Naive thymus-derived CD4-positive, alpha-beta T cell (primary cell): Measurements from ENCODE around the gene CGNL1. TPM values are rescaled to one million over a fixed set of nuclear protein-coding genes. Genes with fewer than 3 reads are reported as not detected.

ENCODE experiments used
- ATAC-seq: fragments of 150-1000 bp; cut with Tn5 transposase; 2 replicates; pipeline ENCODE4 v1.10.0; 2021; ENCODE audit warnings: mild to moderate bottlenecking, moderate library complexity
- CTCF ChIA-PET: fragments of 350-600 bp; sonication (Branson Sonifier 250); formaldehyde crosslinking; loops from one replicate; lab custom pipeline; 2021; ENCODE audit warnings: antibody characterized with exemption; lab: Charles Lee
- POLR2A ChIA-PET: fragments of 350-600 bp; sonication (Branson Sonifier 250); formaldehyde crosslinking; loops from one replicate; lab custom pipeline; 2021; ENCODE audit warnings: antibody characterized with exemption, inconsistent platforms; lab: Charles Lee
- DNase-seq, 9 donors: peaks; one replicate each; pipeline versions ENCODE4 v3.0.0 to v3.0.0-alpha.2; 2020 to 2022; ENCODE audit warnings: mixed read lengths in 1 of 9
- H3K27ac ChIP-seq: one replicate; pipeline ENCODE4 v1.7.0; 2013; ENCODE audit warnings: mild to moderate bottlenecking, low read depth, low read length, moderate library complexity
- H3K27me3 ChIP-seq, 2 donors: one replicate each; pipeline ENCODE4 v1.7.0; 2013; ENCODE audit warnings: low read length in 2 of 2, mild to moderate bottlenecking in 2 of 2, moderate library complexity in 2 of 2; ENCODE audit not compliant: control insufficient read depth in 2 of 2, insufficient read depth in 2 of 2
- H3K36me3 ChIP-seq, 3 experiments: 1 replicate in 2 of 3; 2 replicates in 1 of 3; pipeline ENCODE4 v1.7.0; 2013; ENCODE audit warnings: low read length in 3 of 3, mild to moderate bottlenecking in 3 of 3, moderate library complexity in 1 of 3; ENCODE audit not compliant: insufficient read depth in 3 of 3, control insufficient read depth in 2 of 3
- H3K4me1 ChIP-seq, 2 donors: one replicate each; pipeline ENCODE4 v1.7.0; 2013; ENCODE audit warnings: low read length in 2 of 2, mild to moderate bottlenecking in 2 of 2, moderate library complexity in 1 of 2; ENCODE audit not compliant: control insufficient read depth in 2 of 2, insufficient read depth in 2 of 2
- H3K4me3 ChIP-seq: 2 replicates; pipeline ENCODE4 v1.7.0; 2013; ENCODE audit warnings: mild to moderate bottlenecking, low read length
- H3K9me3 ChIP-seq, 3 experiments: 1 replicate in 2 of 3; 2 replicates in 1 of 3; pipeline ENCODE4 v1.7.0; 2013; ENCODE audit warnings: low read length in 3 of 3; ENCODE audit not compliant: control insufficient read depth in 2 of 3
- H3K27ac Mint-ChIP-seq, 9 donors: one replicate each; pipeline ENCODE4 v1.8.0; 2020 to 2022; ENCODE audit warnings: mixed read lengths in 9 of 9, mild to moderate bottlenecking in 8 of 9, moderate library complexity in 5 of 9, inconsistent platforms in 2 of 9
- H3K27me3 Mint-ChIP-seq, 5 donors: one replicate each; pipeline ENCODE4 v1.8.0; 2021 to 2022; ENCODE audit warnings: mixed read lengths in 5 of 5, mild to moderate bottlenecking in 1 of 5
- H3K36me3 Mint-ChIP-seq, 5 donors: one replicate each; pipeline ENCODE4 v1.8.0; 2020 to 2022; ENCODE audit warnings: mixed read lengths in 5 of 5, mild to moderate bottlenecking in 3 of 5, inconsistent platforms in 1 of 5
- H3K4me1 Mint-ChIP-seq, 7 donors: one replicate each; pipeline ENCODE4 v1.8.0; 2020 to 2022; ENCODE audit warnings: mixed read lengths in 7 of 7, mild to moderate bottlenecking in 3 of 7, inconsistent platforms in 1 of 7
- H3K4me3 Mint-ChIP-seq, 10 donors: one replicate each; pipeline ENCODE4 v1.8.0; 2020 to 2022; ENCODE audit warnings: mild to moderate bottlenecking in 10 of 10, mixed read lengths in 10 of 10, moderate library complexity in 6 of 10, inconsistent platforms in 2 of 10
- H3K9me3 Mint-ChIP-seq, 11 donors: one replicate each; pipeline ENCODE4 v1.8.0; 2020 to 2022; ENCODE audit warnings: mixed read lengths in 11 of 11, mild to moderate bottlenecking in 4 of 11, inconsistent platforms in 1 of 11, moderate library complexity in 1 of 11
- intact Hi-C, 2 donors: fragments of 100-400 bp; cut with micrococcal nuclease; formaldehyde crosslinking; loops; one replicate each; pipeline ENCODE4 v1.15.1; 2023
- polyA plus RNA-seq, 2 donors: library from polyadenylated mRNA; unstranded; fragments of 300-500 nt; fragmentation: Illumina TruSeq; gene quantifications; one replicate each; pipeline ENCODE4 v1.2.3, GENCODE V29; 2021
- total RNA-seq, 6 experiments: library from RNA in 5 of 6; stranded (reverse) in 5 of 6; gene quantifications; 1 replicate in 5 of 6; 2 replicates in 1 of 6; pipeline ENCODE4 v1.2.3 and lab custom pipeline; 2021 to 2026

The CGNL1 gene
- total and polyA plus RNA-seq, 7 experiments from 2014 or later: not detected

DNA sequence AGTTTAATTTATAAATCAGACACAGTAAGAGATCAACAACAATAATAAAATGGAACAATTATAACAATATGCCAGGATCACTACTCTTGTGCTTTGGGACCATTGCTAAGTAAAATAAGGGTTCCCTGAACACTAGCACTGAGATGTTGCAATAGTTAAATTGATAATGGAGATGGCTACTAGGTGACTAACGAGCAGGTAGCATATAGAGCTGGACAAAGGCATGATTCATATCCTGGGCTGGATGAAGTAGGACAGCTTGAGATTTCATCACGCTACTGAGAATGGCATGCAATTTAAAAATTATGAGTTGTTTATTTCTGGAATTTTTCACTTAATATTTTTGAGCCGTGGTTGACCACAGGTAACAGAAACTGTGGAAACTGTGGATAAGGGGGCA, 194.7 kb downstream of the CGNL1 start:
- H3K4me1 Mint-ChIP-seq: peaks cover 0 to 7% (median 4%) of the 10 kb centered on the region in 7 donors
- no peak overlapping the region for H3K4me3 ChIP-seq
- H3K4me3 Mint-ChIP-seq: no peak overlapping the region
- no peaks in the 10 kb centered on the region for H3K27me3 ChIP-seq
- DNase-seq (no peak), ATAC-seq (no peak)
- H3K27ac Mint-ChIP-seq: no peak overlapping the region
- peaks cover 0 to 9% (median 0%) of the 10 kb centered on the region in 5 donors for H3K27me3 Mint-ChIP-seq
- H3K9me3 Mint-ChIP-seq: peaks cover 0 to 2% (median 0%) of the 10 kb centered on the region in 11 donors
- intact Hi-C loops: no loop called here
- H3K36me3 ChIP-seq: no peaks in the 10 kb centered on the region
- ChIA-PET CTCF (no interaction called here), POLR2A (no interaction called here)
- H3K36me3 Mint-ChIP-seq: peaks cover 0 to 4% (median 0%) of the 10 kb centered on the region in 5 donors
- no peaks in the 10 kb centered on the region for H3K9me3 ChIP-seq
- no peaks in the 10 kb centered on the region for H3K4me1 ChIP-seq
- H3K27ac ChIP-seq: no peak overlapping the region

DNA sequence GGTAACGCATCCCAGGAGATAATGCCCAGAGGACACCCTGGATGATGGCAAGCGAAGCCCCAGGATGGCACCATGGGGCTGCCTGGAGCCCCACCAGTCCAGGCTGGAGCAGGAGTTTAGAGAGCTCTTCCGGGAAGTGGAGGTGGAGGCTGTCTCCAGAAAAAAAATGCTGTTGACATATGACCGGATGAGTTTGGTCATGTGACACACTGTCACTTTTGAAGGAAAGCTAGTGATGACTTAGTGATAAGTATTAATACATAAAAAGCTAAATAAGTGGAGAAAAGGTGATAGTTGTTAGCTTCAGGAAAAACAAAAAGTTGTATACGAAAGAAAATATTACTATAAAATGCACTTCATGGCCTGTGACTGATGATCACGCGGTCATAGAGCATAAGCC, 195.4 kb downstream of the CGNL1 start:
- no peak overlapping the region for H3K27ac Mint-ChIP-seq
- peaks cover 0 to 8% (median 0%) of the 10 kb centered on the region in 5 donors for H3K27me3 Mint-ChIP-seq
- no peaks in the 10 kb centered on the region for H3K36me3 ChIP-seq
- no peaks in the 10 kb centered on the region for H3K4me1 ChIP-seq
- H3K27me3 ChIP-seq: no peaks in the 10 kb centered on the region
- no peak overlapping the region for H3K4me3 ChIP-seq
- POLR2A ChIA-PET: interaction anchor here (0.9 to 1.9 kb wide), 2 partner anchors 16 to 140 kb away, joined by 5 read pairs; no protein-coding TSS in a partner anchor
- peaks cover 0 to 4% (median 0%) of the 10 kb centered on the region in 5 donors for H3K36me3 Mint-ChIP-seq
- no peak overlapping the region for H3K4me3 Mint-ChIP-seq
- no peak overlapping the region for H3K27ac ChIP-seq
- intact Hi-C loops: no loop called here
- peaks cover 0 to 2% (median 0%) of the 10 kb centered on the region in 11 donors for H3K9me3 Mint-ChIP-seq
- no peaks in the 10 kb centered on the region for H3K9me3 ChIP-seq
- DNase-seq: no peak
- no peak for ATAC-seq
- CTCF ChIA-PET: interaction anchor here (0.6 kb wide), 1 partner anchor 10 kb away, joined by 3 read pairs; no protein-coding TSS in a partner anchor
- peaks cover 0 to under 1% (median 0%) of the 10 kb centered on the region in 7 donors for H3K4me1 Mint-ChIP-seq

DNA sequence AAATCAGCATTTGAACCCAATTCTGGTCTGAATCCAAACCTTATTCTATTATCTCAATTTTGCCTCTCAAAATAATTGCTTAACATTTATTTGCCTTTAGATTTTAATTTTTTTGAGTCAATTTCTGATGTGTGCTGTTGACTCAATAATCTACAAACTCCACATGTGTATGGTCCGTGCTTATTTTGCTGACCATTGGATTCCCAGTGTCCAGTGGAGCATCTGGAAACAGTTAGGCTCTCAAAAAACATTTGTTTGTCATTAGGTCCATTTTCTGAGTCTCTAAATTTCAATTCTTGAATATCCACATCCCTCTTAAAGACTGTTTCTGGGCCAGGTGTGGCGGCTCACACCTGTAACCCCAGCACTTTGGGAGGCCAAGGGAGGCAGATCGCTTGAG, 196.2 kb downstream of the CGNL1 start:
- no peak overlapping the region for H3K27ac ChIP-seq
- Mint-ChIP-seq H3K36me3 (peaks cover 0 to 4% (median 0%) of the 10 kb centered on the region in 5 donors), H3K4me3 (no peak overlapping the region), H3K9me3 (peaks cover 0 to 2% (median 0%) of the 10 kb centered on the region in 11 donors), H3K4me1 (no peaks in the 10 kb centered on the region), H3K27me3 (peaks cover 0 to 8% (median 0%) of the 10 kb centered on the region in 5 donors), H3K27ac (no peak overlapping the region)
- no peaks in the 10 kb centered on the region for H3K4me1 ChIP-seq
- H3K27me3 ChIP-seq: no peaks in the 10 kb centered on the region
- no peaks in the 10 kb centered on the region for H3K9me3 ChIP-seq
- CTCF ChIA-PET: no interaction called here
- no peak overlapping the region for H3K4me3 ChIP-seq
- intact Hi-C loops: no loop called here
- H3K36me3 ChIP-seq: no peaks in the 10 kb centered on the region
- POLR2A ChIA-PET: interaction anchor here (0.9 to 1.9 kb wide), 2 partner anchors 15 to 140 kb away, joined by 5 read pairs; no protein-coding TSS in a partner anchor
- no peak for DNase-seq
- no peak for ATAC-seq

DNA sequence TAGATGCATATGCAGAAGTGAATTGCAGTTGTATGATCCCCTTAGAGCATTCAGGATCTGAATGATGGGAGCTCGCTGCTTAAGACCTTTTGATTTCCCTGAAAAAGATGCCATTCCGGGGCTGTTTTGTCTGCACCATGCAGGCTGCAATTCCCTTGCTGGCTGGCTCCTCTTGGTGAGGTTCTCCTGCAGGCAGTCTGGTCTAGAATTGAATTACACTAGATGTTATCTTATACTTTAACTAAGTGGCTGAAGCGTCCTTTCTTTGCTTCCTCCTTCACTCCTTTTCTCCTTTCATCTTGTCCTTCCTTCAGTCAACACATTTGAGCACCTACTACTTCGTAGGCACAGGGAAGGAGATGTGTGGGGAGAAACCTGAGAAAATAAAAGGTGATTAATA, 196.8 kb downstream of the CGNL1 start:
- Mint-ChIP-seq H3K27ac (no peak overlapping the region), H3K36me3 (peaks cover 0 to 4% (median 0%) of the 10 kb centered on the region in 5 donors), H3K9me3 (peaks cover 0 to 2% (median 0%) of the 10 kb centered on the region in 11 donors), H3K27me3 (peaks cover 0 to 11% (median 0%) of the 10 kb centered on the region in 5 donors), H3K4me3 (no peak overlapping the region), H3K4me1 (no peaks in the 10 kb centered on the region)
- intact Hi-C loops: no loop called here
- H3K4me3 ChIP-seq: no peak overlapping the region
- ATAC-seq (no peak), DNase-seq (no peak)
- H3K27ac ChIP-seq: no peak overlapping the region
- no peaks in the 10 kb centered on the region for H3K4me1 ChIP-seq
- H3K9me3 ChIP-seq: no peaks in the 10 kb centered on the region
- POLR2A ChIA-PET: interaction anchor here (1.9 kb wide), 1 partner anchor 15 kb away, joined by 5 read pairs; no protein-coding TSS in a partner anchor
- H3K36me3 ChIP-seq: no peaks in the 10 kb centered on the region
- no peaks in the 10 kb centered on the region for H3K27me3 ChIP-seq
- CTCF ChIA-PET: interaction anchor here (0.9 kb wide), 1 partner anchor 9 kb away, joined by 3 read pairs; no protein-coding TSS in a partner anchor

DNA sequence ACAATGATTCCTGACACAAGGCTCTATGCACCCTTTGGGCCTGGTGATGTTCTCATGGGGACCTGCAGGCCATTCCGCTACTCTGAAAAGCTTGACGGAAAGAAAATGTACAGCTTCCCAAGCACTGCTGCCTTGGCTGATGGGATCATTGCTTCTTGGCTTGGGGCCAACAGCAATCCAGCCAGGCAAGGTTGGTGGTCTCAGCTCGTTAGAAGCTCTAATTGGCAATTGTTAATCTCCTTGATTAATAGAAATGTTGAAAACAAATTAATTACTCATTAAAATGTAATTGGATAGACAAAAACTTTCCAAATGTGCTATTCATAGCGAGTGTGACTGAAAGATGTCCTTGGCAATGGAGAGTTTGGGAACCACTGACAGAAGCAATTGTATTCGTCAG, 199.1 kb downstream of the CGNL1 start:
- Histone ChIP-seq H3K4me1 (no peaks in the 10 kb centered on the region), H3K9me3 (no peaks in the 10 kb centered on the region), H3K36me3 (no peaks in the 10 kb centered on the region), H3K4me3 (no peak overlapping the region), H3K27me3 (no peaks in the 10 kb centered on the region), H3K27ac (no peak overlapping the region)
- no peaks in the 10 kb centered on the region for H3K36me3 Mint-ChIP-seq
- peaks cover 0 to 18% (median 2%) of the 10 kb centered on the region in 5 donors for H3K27me3 Mint-ChIP-seq
- ATAC-seq: no peak
- no peaks in the 10 kb centered on the region for H3K4me1 Mint-ChIP-seq
- H3K9me3 Mint-ChIP-seq: no peaks in the 10 kb centered on the region
- no peak overlapping the region for H3K4me3 Mint-ChIP-seq
- intact Hi-C loops: no loop called here
- CTCF ChIA-PET: interaction anchor here (0.8 to 1.0 kb wide), 2 partner anchors 10 to 12 kb away, joined by 4 read pairs; no protein-coding TSS in a partner anchor
- H3K27ac Mint-ChIP-seq: peak overlapping the region in 1 of 9 donors; percentile 26
- no peak for DNase-seq
- POLR2A ChIA-PET: interaction anchor here (1.3 to 1.6 kb wide), 2 partner anchors 10 to 11 kb away, joined by 4 read pairs; no protein-coding TSS in a partner anchor

DNA sequence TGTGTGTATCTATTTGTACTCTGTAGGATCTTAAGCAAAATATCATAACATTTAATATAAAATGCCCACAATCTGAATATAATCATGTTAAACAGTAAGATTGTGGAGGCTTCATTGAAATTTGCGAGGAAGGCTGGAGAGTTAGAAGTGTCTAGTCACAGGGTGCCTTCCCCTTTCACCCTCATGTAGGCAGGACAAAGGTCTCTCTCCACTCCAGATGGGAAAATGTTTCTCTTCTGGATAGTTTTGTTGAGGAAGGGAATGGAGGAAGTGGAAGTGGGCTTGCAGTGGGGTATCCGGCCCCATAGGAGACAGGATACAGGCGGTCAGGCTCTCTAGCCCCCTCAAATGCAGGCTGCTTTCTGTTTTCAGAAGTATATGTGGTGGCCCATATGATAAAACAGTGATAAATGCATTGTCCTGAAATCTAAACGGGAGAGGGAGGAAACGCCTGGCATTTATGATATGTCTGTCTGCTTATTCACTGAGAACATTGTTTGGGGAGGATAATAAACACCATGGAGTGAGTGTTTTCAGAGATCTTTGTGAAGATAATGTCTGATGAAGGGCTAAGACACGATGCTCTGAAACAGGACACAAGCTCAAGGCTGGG, 202.1 kb downstream of the CGNL1 start:
- Histone ChIP-seq H3K27me3 (no peaks in the 10 kb centered on the region), H3K9me3 (peaks cover 0 to 9% (median 2%) of the 10 kb centered on the region in 3 experiments), H3K36me3 (no peaks in the 10 kb centered on the region), H3K4me3 (no peak overlapping the region), H3K4me1 (no peaks in the 10 kb centered on the region), H3K27ac (no peak overlapping the region)
- intact Hi-C loops: no loop called here
- ChIA-PET CTCF (no interaction called here), POLR2A (no interaction called here)
- Mint-ChIP-seq H3K27ac (no peak overlapping the region), H3K4me3 (no peak overlapping the region), H3K9me3 (peaks cover 3 to 18% (median 8%) of the 10 kb centered on the region in 11 donors), H3K27me3 (peaks cover 0 to 25% (median 13%) of the 10 kb centered on the region in 5 donors), H3K4me1 (no peaks in the 10 kb centered on the region), H3K36me3 (peaks cover 0 to 13% (median 8%) of the 10 kb centered on the region in 5 donors)
- no peak for DNase-seq
- no peak for ATAC-seq
